Activated T-cell treated with anti-CD3 and anti-CD28 coated beads for 48 hours (primary cell): ENCODE measurements around the gene CREBL2.

Experiments used
- DNase-seq: peaks from one replicate; pipeline ENCODE4 v3.0.0-alpha.2; 2020; ENCODE audit warnings: low read depth

CREBL2 gene

DNA sequence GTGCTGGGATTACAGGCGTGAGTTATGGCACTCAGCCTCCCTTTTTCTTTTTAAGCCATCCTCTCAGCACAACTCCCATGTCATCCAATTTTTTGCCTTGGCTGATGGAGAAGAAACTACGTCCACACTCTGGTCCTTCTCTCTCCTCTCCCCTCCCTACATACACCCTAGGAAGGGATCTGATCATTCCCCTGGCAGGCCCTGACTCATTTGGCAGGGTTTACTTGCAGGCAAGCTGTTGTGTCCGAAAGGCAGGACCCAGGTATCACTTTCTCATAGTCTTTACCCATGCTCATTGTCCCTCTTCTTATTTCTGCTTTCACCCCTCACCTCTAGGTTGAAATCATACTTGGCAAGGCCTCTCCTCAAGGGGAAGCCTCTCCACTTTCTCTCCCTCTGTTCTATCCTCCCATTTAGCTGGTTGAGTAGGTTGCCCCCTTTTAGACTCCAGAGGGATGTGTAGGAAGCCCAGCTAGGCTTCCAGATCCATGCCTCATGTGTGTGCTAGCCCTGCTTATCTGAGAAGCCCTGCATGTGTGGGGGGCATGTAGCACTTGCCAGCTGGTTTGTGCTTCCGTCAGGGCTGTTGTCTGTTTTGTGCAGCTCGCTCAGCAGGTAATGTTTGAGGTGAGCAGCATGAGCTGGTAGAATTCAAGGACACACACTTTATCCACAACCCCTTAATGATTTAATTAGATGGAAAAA lies 69.5 kb downstream of the CREBL2 start:
- no peak for DNase-seq

GRCh38 chr12:12682284-12682683 lies 70.6 kb downstream of the CREBL2 start:
- no peak for DNase-seq

GRCh38 chr12:12683136-12683697 lies 71.5 kb downstream of the CREBL2 start:
- no peak for DNase-seq

- DNase-seq, result no peak
Observed at GRCh38 chr12:12683725-12684124, 72.0 kb downstream of the CREBL2 start.

- DNase-seq, result no peak
Observed at GRCh38 chr12:12684375-12685106, 72.9 kb downstream of the CREBL2 start.

- DNase-seq, result no peak
Observed at GRCh38 chr12:12685305-12685704, 73.6 kb downstream of the CREBL2 start.

- no peak for DNase-seq
Observed at GRCh38 chr12:12686472-12686871, 74.8 kb downstream of the CREBL2 start.

GRCh38 chr12:12686925-12687324 lies 75.2 kb downstream of the CREBL2 start:
- no peak for DNase-seq

DNA sequence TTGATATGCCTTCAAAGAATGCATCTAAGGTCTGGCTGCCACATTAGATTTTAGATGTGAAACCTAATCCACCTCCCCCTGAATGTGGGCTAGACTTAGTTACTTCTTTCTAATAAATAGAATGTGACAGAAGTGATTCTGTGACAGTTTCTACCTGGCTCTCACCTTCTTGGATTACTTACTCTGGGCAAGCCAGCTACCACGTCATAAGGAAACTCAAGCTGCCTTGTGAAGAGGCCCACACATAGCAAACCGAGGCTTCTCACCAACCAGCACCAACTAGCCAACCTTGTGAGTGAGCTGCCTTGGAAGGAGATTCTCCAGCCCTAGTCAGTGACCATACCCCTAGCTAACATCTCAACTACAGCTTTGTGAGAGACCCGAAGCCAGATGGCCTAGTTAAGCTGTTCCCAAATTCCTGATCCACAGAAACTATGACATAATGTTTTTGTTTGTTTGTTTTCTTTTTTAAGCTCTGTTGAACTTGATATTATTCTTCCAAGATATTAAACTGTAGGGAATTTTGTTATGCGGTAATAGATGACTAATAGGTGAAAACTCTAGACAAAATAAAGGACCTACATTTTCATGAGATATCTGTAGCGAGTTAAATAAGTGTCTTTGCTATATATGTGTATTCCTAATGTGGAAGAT lies 78.1 kb downstream of the CREBL2 start:
- no peak for DNase-seq

GRCh38 chr12:12691549-12691948 lies 79.9 kb downstream of the CREBL2 start:
- no peak for DNase-seq

DNA sequence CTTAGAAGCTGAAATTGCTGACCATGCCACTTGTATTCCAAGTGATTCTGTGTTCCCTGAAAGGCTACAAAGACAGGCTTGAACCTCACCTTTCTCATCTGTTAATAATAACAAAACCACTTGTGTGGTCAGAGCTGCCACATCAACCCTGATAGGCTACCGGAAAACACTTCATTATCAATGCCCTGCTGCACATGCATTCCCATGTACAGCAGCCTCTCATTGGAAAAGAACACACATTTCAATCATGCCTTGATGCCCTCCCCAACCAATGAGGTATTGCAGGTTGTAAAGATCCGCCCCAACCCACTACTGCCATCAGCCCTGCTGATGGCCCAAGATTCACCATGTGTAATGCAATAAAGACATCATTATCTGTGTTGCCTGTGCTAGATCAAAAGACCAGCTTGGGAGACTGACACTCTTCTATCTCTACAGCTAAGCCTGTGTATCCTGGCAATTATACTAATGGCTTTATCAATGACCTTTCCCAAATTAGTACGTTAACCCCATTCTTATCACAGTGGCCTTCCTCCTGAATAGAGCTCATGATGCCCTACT lies 81.5 kb downstream of the CREBL2 start:
- no peak for DNase-seq
